Epidermal melanocyte (primary cell): ENCODE data around the gene EVI5.

ENCODE experiments used
- DNase-seq: peaks from one replicate; pipeline ENCODE4 v3.0.0; 2011; ENCODE audit warnings: low spot score; ENCODE audit not compliant: insufficient read length

EVI5 gene

GRCh38 chr1:92784639-92785500, at the start of gene EVI5:
Gene EVI5, minus strand, starts transcription at chr1:92785108. Its CDS starts 48,562 bp downstream, at chr1:92736546.
- DNase-seq = peak; percentile 80

GRCh38 chr1:92834617-92835016, 49.7 kb upstream of the EVI5 start:
- no peak for DNase-seq

- DNase-seq = no peak
These were observed 48.9 kb upstream of the EVI5 start for GRCh38 chr1:92833840-92834239.

GRCh38 chr1:92832537-92833114, 47.7 kb upstream of the EVI5 start:
- no peak for DNase-seq

- DNase-seq = peak; percentile 92
These were observed 47.0 kb upstream of the EVI5 start, which contains the start of gene RPL5 for GRCh38 chr1:92831762-92832536. Gene RPL5, plus strand, starts transcription at chr1:92832040. Its CDS starts 75 bp downstream, at chr1:92832115.

GRCh38 chr1:92831368-92831761, 46.5 kb upstream of the EVI5 start:
- DNase-seq = no peak

- DNase-seq = no peak
These were observed 41.9 kb upstream of the EVI5 start for GRCh38 chr1:92826792-92827191.

GRCh38 chr1:92822879-92823278, 38.0 kb upstream of the EVI5 start:
- DNase-seq = no peak

- DNase-seq = no peak
These were observed 35.6 kb upstream of the EVI5 start for GRCh38 chr1:92820551-92820950.

GRCh38 chr1:92820024-92820423, 35.1 kb upstream of the EVI5 start:
- no peak for DNase-seq

GRCh38 chr1:92817986-92818764, 33.3 kb upstream of the EVI5 start:
- DNase-seq = peak; percentile 27

- DNase-seq = no peak
These were observed 32.3 kb upstream of the EVI5 start for GRCh38 chr1:92817137-92817697.

GRCh38 chr1:92816732-92817131, 31.8 kb upstream of the EVI5 start:
- DNase-seq = no peak

- no peak for DNase-seq
These were observed 23.5 kb upstream of the EVI5 start for GRCh38 chr1:92808381-92808780.

- DNase-seq = no peak
These were observed 20.3 kb upstream of the EVI5 start for GRCh38 chr1:92805216-92805615.

- peak; percentile 88 for DNase-seq
These were observed 19.9 kb upstream of the EVI5 start for GRCh38 chr1:92804721-92805201.

- no peak for DNase-seq
These were observed 18.4 kb upstream of the EVI5 start for GRCh38 chr1:92803140-92803887.

GRCh38 chr1:92797961-92798360, 13.1 kb upstream of the EVI5 start:
- peak; percentile 42 for DNase-seq

GRCh38 chr1:92797297-92797696, 12.4 kb upstream of the EVI5 start:
- DNase-seq = no peak

- DNase-seq = no peak
These were observed 10.3 kb upstream of the EVI5 start for GRCh38 chr1:92795166-92795565.
